Measurements from ENCODE around the gene HSPB6.

DNA sequence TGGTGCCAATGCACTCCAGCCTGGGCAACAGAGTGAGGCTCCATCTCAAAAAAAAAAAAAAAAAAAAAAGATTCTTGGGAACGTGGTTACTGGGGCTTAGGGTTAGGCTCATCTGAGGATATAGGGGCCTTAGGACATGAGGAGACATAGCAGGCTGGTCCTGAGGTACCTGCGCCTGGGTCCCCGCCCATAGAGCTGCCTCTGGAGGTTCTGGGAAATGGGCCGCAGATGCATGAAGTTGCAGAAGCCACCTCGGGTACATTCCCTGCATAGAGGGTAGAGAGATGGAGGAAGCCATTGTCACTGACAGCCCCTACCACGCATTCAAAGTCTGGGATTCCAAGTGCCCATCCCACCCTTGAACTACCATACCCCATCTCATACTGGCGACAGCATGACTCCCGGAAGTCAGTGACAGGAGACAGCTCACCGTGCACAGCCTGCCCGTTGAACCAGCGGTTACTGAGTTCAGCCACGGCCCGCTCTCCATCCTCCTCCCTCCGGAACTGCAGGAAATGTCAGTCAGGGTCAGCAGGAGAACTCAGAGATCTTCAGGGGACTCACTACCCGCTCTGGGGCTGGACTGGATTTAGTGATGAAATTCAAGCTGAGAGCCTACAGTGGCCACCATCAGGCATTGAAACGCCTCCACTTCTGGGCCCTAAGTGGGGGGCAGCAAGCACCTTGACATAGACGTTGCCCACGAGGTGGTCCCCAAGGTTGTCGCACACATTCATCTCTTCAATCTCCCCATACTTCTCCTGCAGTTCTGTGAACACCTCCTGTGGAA is 13.0 kb downstream of the HSPB6 start:
- TF ChIP-seq, protein P1, sequence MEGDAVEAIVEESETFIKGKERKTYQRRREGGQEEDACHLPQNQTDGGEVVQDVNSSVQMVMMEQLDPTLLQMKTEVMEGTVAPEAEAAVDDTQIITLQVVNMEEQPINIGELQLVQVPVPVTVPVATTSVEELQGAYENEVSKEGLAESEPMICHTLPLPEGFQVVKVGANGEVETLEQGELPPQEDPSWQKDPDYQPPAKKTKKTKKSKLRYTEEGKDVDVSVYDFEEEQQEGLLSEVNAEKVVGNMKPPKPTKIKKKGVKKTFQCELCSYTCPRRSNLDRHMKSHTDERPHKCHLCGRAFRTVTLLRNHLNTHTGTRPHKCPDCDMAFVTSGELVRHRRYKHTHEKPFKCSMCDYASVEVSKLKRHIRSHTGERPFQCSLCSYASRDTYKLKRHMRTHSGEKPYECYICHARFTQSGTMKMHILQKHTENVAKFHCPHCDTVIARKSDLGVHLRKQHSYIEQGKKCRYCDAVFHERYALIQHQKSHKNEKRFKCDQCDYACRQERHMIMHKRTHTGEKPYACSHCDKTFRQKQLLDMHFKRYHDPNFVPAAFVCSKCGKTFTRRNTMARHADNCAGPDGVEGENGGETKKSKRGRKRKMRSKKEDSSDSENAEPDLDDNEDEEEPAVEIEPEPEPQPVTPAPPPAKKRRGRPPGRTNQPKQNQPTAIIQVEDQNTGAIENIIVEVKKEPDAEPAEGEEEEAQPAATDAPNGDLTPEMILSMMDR (IDR thresholded peaks at IDR 0.05), result no peak
- no peak for TF ChIP-seq POLR2AphosphoS5 (IDR thresholded peaks at IDR 0.05; ENCODE audit: low read depth, low read length)
- TF ChIP-seq TCF7L2 (IDR thresholded peaks at IDR 0.05; ENCODE audit: low read depth, low read length), result no peak
- no peak for TF ChIP-seq SIN3A (IDR thresholded peaks at IDR 0.05; ENCODE audit: borderline replicate concordance, insufficient read depth, low read depth, low read length)
